Activated CD8-positive, alpha-beta memory T cell treated with anti-CD3 and anti-CD28 coated beads for 36 hours (primary cell): ENCODE data around the gene PROKR1. TPM values are rescaled to one million over a fixed set of nuclear protein-coding genes. Genes with fewer than 3 reads are reported as not detected.
"Not testable (repeated sequence)": the region's sequence is repeated elsewhere in the genome, so short reads cannot be mapped to it uniquely, and the experiment has no call there.

Experiments used
- CTCF ChIA-PET: fragments of 350-600 bp; sonication (Branson Sonifier 250); formaldehyde crosslinking; loops from one replicate; lab custom pipeline; 2021; ENCODE audit warnings: antibody characterized with exemption; lab: Charles Lee
- POLR2A ChIA-PET: fragments of 350-600 bp; sonication (Branson Sonifier 250); formaldehyde crosslinking; loops from one replicate; lab custom pipeline; 2021; ENCODE audit warnings: antibody characterized with exemption; lab: Charles Lee
- total RNA-seq, 2 experiments: library from RNA; stranded (reverse); gene quantifications; one replicate each; pipeline ENCODE4 v1.2.3, GENCODE V29; 2021

Gene PROKR1
- total RNA-seq, 2 experiments from 2014 or later = 0.08 to 0.13 TPM

DNA sequence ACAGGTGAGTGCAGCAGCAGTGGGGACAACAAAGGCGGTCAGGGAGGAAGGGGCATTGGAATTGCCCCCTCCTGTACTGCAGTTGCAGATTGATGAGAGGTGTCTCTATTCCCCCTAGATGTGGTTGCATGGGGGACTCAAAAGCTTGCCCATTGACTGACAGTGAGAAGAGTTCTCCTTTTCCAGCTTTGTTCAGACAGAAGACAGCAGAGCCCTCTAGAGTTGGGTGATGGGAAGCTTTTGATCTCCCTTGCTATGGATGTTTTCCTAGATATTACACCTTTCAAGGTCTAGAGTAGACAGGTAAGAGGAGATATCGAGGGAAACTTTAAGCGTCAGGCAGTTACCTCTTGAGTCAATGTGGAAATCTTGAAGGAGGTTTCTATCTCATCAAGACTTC lies 2.9 kb downstream of the PROKR1 start:
- ChIA-PET POLR2A (no interaction called here), CTCF (interaction anchor here (1.3 kb wide), 1 partner anchor 84 kb away, joined by 3 read pairs; no protein-coding TSS in a partner anchor)

DNA sequence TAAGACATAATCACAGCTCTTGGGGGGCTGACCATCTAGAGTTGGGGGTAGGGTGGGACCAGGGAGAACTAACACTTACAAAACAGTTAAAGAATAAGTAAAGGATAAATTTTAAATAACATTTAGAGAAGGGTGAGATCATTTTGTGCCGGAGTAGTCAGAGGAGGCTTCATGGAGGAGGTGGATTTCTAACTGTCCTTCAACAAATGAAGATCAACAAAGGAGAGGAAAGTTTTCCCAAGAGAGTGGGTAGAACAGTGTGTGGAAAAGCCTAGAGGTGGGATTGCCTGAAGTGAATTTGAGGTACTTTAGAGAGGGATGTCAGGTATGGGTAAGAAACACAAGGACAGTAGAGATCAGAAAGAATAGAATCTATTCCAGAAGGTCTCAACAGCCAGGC lies 7.3 kb downstream of the PROKR1 start:
- ChIA-PET POLR2A (no interaction called here), CTCF (no interaction called here)

DNA sequence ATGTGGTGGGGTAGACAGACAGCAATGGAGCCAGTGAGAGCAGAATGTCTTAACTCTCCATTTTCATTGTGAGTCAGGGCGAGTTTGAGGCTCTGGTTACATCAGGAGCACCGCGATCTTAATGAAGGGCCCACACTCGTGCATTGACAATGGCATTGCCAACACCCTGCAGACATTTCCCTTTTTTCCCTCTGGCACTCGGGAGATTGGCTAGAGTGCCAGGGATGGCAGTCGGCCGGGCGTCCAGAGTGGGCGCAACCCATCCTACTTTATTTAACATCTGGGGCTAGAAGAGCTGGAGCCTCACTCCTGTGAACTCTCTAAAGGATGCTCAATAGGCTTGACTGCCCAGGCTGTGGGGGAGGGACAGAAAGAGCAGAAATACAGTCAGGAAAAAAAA lies 9.7 kb downstream of the PROKR1 start:
- ChIA-PET CTCF (interaction anchor here (0.9 to 1.6 kb wide), 5 partner anchors 13 to 290 kb away, joined by 3 to 4 read pairs (median 3); no protein-coding TSS in a partner anchor), POLR2A (no interaction called here)

DNA sequence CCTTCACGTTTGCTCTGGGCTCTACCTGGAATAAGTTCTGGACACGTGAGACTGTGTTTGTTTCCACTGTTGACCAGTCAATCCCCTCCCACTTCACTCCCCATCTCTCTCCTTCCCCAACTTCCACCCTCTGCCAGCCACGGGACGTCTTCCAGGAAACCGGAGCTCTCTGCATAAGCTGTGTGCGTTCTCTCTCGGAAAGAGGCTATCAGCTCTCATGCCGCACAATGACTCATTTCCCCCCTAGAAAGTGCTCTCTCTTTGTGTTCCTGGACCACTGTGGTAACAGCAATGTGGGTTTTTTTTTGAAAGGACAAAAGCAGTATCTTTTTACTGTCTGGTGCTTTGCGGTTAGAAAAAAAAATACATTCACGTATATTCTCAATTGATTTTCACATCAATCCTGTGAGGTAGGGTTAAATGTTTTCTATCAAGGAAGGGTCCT lies 10.2 kb downstream of the PROKR1 start:
- POLR2A ChIA-PET = no interaction called here
- CTCF ChIA-PET = interaction anchor here (0.9 to 1.6 kb wide), 3 partner anchors 13 to 187 kb away, joined by 3 to 4 read pairs (median 3); no protein-coding TSS in a partner anchor

DNA sequence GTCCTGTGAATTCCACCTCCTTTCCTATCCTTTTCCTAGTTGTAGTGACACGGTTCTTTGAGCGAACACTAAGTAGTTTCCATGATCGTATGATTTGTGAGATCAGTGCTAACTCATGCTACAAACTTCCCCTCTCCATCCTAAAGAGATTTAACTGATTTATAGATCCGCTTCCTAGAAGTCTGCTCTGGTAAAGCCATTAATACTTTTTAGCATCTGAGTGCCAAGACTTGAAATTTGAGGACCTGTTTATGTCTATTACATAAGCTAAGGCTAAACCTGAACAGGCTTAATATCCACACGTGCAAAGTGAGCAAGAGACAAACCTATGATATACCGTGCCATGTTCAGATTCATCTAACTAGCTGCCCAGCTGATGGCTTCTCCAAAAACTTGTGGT lies 14.9 kb downstream of the PROKR1 start:
- ChIA-PET POLR2A (no interaction called here), CTCF (no interaction called here)

DNA sequence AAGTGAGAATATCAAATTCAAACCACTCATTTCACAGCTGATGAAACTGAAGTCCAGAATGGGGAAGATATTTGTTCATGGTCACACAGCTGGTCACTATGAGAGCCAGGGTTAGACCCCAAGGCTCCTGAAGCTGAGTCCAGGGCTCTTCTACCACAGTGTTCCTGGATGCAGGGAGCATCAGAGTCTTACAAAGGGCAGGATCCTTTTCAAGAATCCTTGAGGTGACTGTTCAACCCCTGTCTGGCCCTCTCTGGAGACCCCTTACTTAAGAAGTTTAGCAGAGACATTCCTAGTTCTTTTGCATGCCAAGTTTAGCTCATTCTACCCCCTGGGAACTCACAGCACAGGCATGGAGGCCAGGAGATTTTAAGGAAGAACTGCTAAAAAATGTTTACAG lies 15.7 kb downstream of the PROKR1 start:
- POLR2A ChIA-PET = interaction anchor here (0.7 kb wide), 1 partner anchor 192 kb away, joined by 4 read pairs; no protein-coding TSS in a partner anchor

DNA sequence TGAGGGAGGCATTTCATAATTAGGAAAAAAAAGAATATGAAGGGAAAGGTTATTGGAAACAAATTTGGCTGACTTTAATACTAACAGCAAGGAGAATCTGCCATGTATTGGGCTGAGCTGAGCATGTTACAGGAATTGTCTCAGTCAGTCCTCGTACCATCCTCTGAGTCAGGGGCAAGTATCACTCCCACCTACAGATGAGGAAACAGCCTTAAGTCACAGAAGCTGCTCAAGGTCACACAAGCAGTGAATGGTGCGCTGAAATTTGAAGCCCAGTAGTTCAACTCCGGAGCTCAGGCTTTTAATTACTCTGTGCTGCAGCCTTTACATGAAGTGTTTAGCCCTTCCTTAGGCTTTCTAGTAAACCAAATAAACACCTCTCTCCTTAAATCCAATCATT lies 17.3 kb downstream of the PROKR1 start:
- ChIA-PET CTCF (interaction anchor here (1.2 to 1.4 kb wide), 2 partner anchors 13 to 16 kb away, joined by 3 read pairs; no protein-coding TSS in a partner anchor), POLR2A (interaction anchor here (0.7 kb wide), 1 partner anchor 175 kb away, joined by 4 read pairs; no protein-coding TSS in a partner anchor)

More for the DNA sequence above, 15.7 kb downstream of the PROKR1 start:
- CTCF ChIA-PET = no interaction called here

DNA sequence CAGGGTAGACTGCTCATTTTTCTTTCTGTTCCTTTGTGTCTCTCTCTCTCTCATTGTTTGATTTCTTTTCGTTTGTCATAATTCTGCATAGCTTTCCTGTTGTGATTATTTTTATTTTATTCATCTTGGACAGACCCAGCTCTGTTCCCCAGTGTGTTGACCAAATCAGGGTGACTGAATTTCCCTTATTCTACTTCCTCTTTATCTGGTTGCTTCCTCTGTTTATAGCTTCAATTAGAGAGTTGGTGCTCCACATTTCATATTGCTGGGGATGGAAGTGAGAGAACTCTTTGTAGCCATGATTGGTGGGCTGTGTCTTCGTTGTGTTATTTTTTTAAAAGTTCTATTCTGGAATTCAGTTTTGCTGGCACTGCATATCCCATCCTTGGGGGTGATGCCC lies 19.1 kb downstream of the PROKR1 start:
- CTCF ChIA-PET = no interaction called here

DNA sequence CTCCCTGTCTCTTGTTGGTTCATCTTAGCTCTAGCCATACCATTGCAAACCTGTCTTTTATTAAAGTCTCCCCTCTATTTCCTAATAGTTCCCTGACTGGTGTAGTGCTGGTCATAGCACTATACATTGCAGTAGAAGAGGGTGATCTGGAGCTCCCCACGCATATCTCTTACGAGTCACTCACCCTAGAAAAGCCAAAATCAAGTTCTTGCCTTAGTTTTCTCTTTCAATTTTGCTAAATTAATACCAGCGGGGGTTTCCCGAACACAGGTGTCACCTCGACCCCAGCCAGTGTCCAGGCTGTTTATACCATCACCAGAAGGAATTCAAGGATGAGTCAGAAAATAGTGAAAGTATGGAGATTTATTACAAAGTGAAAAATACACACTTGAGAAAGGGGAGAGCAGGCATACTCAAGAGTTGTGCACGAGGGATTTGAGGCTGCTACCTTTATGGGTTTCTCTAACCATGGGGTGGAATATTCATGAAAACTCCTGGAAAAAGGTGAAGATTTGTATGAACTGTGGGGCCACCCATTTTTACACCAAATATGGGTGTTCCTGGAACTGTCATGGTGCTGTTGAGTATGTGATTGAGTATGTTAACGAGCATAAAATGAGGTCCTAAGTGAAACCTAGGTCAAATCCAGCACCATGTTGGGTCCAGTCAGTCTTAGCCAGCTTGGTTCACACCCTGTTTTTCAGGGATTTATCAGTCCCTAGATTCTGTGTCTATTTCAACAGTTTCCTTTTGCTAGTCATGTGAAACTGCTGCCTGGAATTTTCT lies 20.2 kb downstream of the PROKR1 start:
- ChIA-PET POLR2A (no interaction called here), CTCF (no interaction called here)

More for the DNA sequence above, 19.1 kb downstream of the PROKR1 start:
- POLR2A ChIA-PET = no interaction called here

DNA sequence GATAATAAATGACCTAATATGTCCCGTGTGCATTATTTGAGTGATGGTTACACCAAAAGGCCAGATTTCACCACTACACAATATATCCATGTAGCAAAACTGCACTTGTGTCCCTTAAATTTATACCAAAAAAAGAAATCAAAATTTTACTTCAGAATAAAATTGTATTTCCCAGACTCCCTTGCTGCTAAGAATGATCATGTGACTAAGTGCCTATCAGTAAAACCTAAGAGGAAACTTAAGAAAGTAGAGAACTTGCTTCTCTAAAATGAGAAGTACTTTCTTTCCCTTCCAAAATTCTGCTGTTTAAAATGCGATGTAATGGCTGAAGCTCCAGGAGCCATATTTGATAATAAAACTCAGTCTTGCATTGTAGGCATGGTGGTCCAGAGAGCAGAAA lies 24.0 kb downstream of the PROKR1 start:
- CTCF ChIA-PET = interaction anchor here (0.6 kb wide), 1 partner anchor 15 kb away, joined by 3 read pairs; no protein-coding TSS in a partner anchor
- POLR2A ChIA-PET = no interaction called here

DNA sequence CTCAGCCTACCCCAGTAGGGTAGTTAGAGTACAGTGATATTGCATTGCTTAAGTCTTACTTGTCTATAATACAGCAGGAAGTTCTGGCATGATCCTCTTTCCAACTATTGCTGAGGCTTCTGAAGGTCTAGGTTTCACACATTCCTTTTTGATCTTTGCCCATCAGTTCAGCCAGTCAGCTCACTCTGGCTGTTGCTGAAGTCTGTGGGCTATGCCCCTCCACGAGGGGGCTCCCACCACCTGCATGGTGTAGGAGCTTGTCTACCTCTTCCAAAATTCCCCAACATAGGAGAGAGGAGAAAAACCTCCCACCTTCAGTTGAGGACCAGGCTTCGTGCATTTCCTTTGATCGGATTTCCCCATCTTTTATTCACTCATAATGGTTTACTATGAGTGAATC lies 26.3 kb downstream of the PROKR1 start:
- CTCF ChIA-PET = interaction anchor here (1.2 kb wide), 1 partner anchor 206 kb away, joined by 3 read pairs; no protein-coding TSS in a partner anchor

DNA sequence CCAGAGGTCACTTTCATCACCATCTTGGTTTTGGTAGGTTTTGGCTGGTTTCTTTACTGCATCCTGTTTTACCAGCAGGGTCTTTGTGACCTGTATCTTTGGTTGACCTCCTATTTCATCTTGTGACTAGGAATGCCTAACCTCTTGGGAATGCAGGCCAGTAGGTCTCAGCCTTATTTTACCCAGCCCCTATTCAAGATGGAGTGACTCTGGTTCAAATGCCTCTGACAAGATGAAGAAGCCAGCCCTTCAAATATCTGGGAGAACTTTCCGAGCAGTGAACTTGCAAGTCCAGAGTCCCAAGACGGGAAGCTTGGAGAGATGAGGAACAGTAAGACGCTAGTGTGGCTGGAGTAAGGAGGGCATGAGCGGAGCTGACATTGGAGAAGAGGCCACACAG lies 28.6 kb downstream of the PROKR1 start:
- POLR2A ChIA-PET = no interaction called here

More for the DNA sequence above, 26.3 kb downstream of the PROKR1 start:
- POLR2A ChIA-PET = no interaction called here

DNA sequence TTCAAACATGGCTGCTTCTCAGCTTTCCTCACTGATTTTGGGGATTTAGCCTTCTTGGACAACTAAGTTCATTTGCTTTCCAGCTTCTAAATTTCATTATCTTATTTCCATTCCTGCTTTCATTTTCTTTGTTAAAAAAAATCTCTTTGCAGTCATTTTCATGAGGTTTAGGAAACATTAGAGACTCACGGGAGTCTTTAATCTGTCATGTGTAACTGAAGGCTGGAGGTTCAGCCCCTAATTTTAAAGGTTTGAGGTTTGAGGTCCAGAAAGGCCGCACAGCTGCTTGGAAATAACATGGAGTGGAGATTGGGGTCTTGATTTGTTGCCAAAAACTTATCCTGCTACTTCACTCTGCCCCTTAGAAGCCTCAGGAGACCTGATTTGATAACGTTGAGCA lies 30.3 kb downstream of the PROKR1 start:
- ChIA-PET POLR2A (no interaction called here), CTCF (interaction anchor here (0.7 kb wide), 1 partner anchor 13 kb away, joined by 3 read pairs; no protein-coding TSS in a partner anchor)

More for the DNA sequence above, 28.6 kb downstream of the PROKR1 start:
- CTCF ChIA-PET = no interaction called here

DNA sequence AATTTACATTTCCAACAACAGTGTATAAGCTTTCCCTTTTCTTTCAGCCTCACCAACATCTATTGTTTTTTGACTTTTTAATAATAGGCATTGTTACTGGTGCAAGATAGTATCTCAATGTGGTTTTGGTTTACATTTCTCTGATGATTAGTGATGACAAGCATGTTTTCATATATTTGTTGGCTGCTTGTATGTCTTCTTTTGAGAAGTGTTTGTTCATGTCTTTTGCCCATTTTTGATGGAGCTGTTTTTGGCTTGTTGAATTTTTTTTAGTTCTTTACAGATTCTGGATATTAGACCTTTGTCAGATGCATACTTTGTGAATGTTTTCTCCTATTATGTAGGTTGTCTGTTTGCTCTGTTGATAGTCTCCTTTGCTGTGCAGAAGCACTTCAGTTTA lies 32.1 kb downstream of the PROKR1 start:
- ChIA-PET CTCF (no interaction called here), POLR2A (no interaction called here)

DNA sequence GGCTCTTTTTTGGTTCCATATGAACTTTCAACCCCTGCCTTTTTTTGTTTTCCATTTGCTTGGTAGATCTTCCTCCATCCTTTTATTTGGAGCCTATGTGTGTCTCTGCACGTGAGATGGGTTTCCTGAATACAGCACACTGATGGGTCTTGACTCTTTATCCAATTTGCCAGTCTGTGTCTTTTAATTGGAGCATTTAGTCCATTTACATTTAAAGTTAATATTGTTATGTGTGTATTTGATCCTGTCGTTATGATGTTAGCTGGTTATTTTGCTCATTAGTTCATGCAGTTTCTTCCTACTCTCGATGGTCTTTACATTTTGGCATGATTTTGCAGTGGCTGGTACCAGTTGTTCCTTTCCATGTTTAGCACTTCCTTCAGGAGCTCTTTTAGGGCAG lies 34.5 kb downstream of the PROKR1 start:
- CTCF ChIA-PET, POLR2A ChIA-PET: not testable (repeated sequence)

DNA sequence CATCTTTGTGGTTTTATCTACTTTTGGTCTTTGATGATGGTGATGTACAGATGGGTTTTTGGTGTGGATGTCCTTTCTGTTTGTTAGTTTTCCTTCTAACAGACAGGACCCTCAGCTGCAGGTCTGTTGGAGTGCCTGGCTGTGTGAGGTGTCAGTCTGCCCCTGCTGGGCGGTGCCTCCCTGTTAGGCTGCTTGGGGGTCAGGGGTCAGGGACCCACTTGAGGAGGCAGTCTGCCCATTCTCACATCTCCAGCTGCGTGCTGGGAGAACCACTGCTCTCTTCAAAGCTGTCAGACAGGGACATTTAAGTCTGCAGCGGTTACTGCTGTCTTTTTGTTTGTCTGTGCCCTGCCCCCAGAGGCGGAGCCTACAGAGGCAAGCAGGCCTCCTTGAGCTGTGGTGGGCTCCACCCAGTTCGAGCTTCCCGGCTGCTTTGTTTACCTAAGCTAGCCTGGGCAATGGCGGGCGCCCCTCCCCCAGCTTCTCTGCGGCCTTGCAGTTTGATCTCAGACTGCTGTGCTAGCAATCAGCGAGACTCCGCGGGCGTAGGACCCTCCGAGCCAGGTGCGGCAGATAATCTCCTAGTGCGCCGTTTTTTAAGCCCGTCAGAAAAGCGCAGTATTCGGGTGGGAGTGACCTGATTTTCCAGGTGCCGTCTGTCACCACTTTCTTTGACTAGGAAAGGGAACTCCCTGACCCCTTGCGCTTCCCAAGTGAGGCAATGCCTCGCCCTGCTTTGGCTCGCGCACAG lies 36.0 kb downstream of the PROKR1 start:
- POLR2A ChIA-PET = not testable (repeated sequence)

DNA sequence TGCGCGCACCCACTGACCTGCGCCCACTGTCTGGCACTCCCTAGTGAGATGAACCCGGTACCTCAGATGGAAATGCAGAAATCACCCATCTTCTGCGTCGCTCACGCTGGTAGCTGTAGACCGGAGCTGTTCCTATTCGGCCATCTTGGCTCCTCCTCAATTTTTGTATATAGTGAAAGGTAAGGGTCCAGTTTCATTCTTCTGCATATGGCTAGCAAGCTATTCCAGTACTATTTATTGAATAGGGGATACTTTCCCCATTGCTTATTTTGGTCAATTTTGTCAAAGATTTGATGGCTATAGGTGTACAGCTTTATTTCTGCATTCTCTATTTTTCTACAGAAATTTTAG lies 36.5 kb downstream of the PROKR1 start:
- CTCF ChIA-PET = interaction anchor here (1.1 kb wide), 1 partner anchor 36 kb away, joined by 3 read pairs; no protein-coding TSS in a partner anchor
- POLR2A ChIA-PET = not testable (repeated sequence)

More for the DNA sequence above, 36.0 kb downstream of the PROKR1 start:
- CTCF ChIA-PET = interaction anchor here (1.1 kb wide), 1 partner anchor 37 kb away, joined by 3 read pairs; no protein-coding TSS in a partner anchor

DNA sequence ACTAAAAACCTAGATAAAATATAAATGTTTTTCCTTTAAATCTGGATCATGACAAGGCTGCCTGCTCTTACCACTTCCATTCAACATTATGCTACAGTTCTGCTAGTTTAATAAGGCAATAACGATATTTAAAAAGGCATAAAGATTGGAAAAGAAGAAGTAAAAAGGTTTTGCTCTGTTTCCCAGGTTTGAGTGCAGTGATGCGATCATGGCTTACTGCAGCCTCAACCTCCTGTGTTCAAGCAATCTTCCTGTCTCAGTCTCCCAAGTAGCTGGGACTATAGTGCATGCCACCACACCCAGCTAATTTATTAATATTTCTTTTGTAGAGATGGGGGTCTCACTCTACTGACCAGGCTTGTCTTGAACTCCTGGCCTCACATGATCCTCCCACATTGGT lies 40.8 kb downstream of the PROKR1 start:
- ChIA-PET CTCF (no interaction called here), POLR2A (no interaction called here)

DNA sequence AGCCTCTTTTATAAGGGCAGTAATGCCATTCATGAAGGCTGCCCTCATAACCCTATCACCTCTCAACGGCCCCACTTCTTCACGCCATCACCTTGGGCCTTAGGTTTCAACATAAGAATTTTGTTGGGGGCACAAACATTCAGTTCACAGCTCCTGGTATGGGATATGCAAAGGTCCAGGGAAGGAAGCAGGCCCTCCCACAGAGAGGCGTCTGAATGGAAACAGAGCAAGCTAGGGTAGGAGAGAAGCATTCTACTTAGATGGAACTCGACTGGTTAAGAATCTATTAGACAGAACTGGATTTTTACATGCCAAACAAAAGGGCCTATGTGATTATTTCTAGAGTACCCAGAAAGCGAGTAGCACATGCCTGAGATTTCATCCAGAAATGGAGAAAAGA lies 42.8 kb downstream of the PROKR1 start:
- CTCF ChIA-PET = no interaction called here
- POLR2A ChIA-PET = no interaction called here

DNA sequence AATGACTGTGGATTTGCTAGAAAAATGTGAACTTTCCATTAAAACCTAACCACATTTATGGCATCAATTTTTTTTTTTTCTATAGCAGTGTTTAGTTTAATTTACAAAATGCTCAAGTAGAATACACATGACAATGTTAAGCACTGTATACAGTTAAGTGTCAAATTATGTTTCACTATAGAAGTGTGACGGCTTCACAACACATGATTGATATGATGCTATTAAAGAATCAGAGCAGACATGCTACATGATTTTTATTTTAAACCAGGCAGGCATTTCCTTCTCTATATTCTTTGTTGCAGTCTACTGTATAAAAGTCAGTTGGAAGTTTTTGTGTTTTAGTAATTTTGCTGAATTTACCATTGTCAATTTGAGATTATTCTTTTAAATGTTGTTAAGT lies 43.6 kb downstream of the PROKR1 start:
- ChIA-PET CTCF (no interaction called here), POLR2A (no interaction called here)
